GM12878 (cell line): ENCODE results near the gene CHST14. TPM values are rescaled to one million over a fixed set of nuclear protein-coding genes. Genes with fewer than 3 reads are reported as not detected.

Experiments used
- ATAC-seq: fragments of 200-7000 bp; cut with Tn5 transposase; 3 replicates; pipeline ENCODE4 v1.9.1; 2020; ENCODE audit warnings: mild to moderate bottlenecking, moderate library complexity
- BruUV-seq: library from RNA; stranded (reverse); fragments of 400-500 nt; replicated peaks from 2 replicates; lab custom pipeline; 2021; lab: Mats Ljungman, UMichigan
- CTCF ChIA-PET: fragments of 300-600 bp; sonication (Branson Sonifier 250); formaldehyde crosslinking; extraction: SDS; loops from one replicate; lab custom pipeline; 2021; ENCODE audit warnings: inconsistent platforms; lab: Yijun Ruan, JAX
- POLR2A ChIA-PET: fragments of 350-600 bp; formaldehyde crosslinking; extraction: SDS; loops from one replicate; lab custom pipeline; 2021; ENCODE audit warnings: inconsistent platforms; lab: Charles Lee
- RAD21 ChIA-PET: fragments of 300-600 bp; sonication (Branson Sonifier 250); formaldehyde crosslinking; loops from one replicate; lab custom pipeline; 2023; ENCODE audit warnings: antibody characterized with exemption; ENCODE audit not compliant: unreplicated experiment; lab: Charles Lee
- SMC1A ChIA-PET: fragments of 300-600 bp; sonication (Branson Sonifier 250); formaldehyde crosslinking; loops from one replicate; lab custom pipeline; 2023; ENCODE audit not compliant: unreplicated experiment, uncharacterized antibody; lab: Charles Lee
- DNase-seq: peaks from one replicate; pipeline ENCODE4 v3.0.0-alpha.2; 2011; ENCODE audit warnings: low read depth, low spot score
- FAIRE-seq: peaks from 3 replicates; lab custom pipeline; 2011; peaks lifted over from hg19 to GRCh38; lab: Jason Lieb, UNC
- H2AFZ ChIP-seq: 2 replicates; pipeline ENCODE4 v1.6.0; 2011; ENCODE audit warnings: low read depth, low read length, control low read depth; ENCODE audit not compliant: control insufficient read depth
- H3K27ac ChIP-seq: 2 replicates; pipeline ENCODE4 v1.5.1; 2011; ENCODE audit warnings: control low read depth; ENCODE audit not compliant: control insufficient read depth, insufficient read depth
- H3K27me3 ChIP-seq, 2 experiments: replicated peaks in 1 of 2; 2 replicates each; pipeline versions ENCODE4 v1.6.0 to v1.6.1; 2011; ENCODE audit warnings: low read length in 1 of 2; ENCODE audit not compliant: control insufficient read depth in 2 of 2, insufficient read depth in 2 of 2
- H3K36me3 ChIP-seq, 2 experiments: 2 replicates each; pipeline ENCODE4 v1.5.1; 2011; ENCODE audit warnings: low read length in 1 of 2; ENCODE audit not compliant: control insufficient read depth in 2 of 2, insufficient read depth in 2 of 2
- H3K4me1 ChIP-seq: 2 replicates; pipeline ENCODE4 v1.6.1; 2011; ENCODE audit warnings: mild to moderate bottlenecking, low read length, moderate library complexity, mixed read lengths; ENCODE audit not compliant: control insufficient read depth, insufficient read depth
- H3K4me2 ChIP-seq: 2 replicates; pipeline ENCODE4 v1.6.0; 2011; ENCODE audit warnings: control low read depth; ENCODE audit not compliant: control insufficient read depth, insufficient read depth
- H3K4me3 ChIP-seq: fragments of 200-600 bp; sonication (generic); 2 replicates; pipeline ENCODE4 v1.5.1; 2016
- H3K79me2 ChIP-seq: 2 replicates; pipeline ENCODE4 v1.6.0; 2011; ENCODE audit warnings: low read length; ENCODE audit not compliant: control insufficient read depth, insufficient read depth
- H3K9ac ChIP-seq: 2 replicates; pipeline ENCODE4 v1.8.0; 2011; ENCODE audit warnings: low read length, control low read depth, mixed read lengths; ENCODE audit not compliant: control insufficient read depth, insufficient read depth
- H3K9me3 ChIP-seq: replicated peaks from 3 replicates; pipeline ENCODE4 v1.5.1; 2011; ENCODE audit warnings: mild to moderate bottlenecking, low read length; ENCODE audit not compliant: control insufficient read depth, insufficient read depth
- H4K20me1 ChIP-seq: 2 replicates; pipeline ENCODE4 v1.6.0; 2011; ENCODE audit not compliant: control insufficient read depth, insufficient read depth
- ASH2L ChIP-seq: fragments of 300-600, 200-600 bp; sonication (generic); IDR thresholded peaks from 2 replicates; pipeline ENCODE4 v1.6.1; 2017; ENCODE audit warnings: low read depth, mild to moderate bottlenecking, borderline replicate concordance
- BACH1 ChIP-seq: fragments of 450-650 bp; IDR thresholded peaks from 2 replicates; pipeline ENCODE4 v1.6.1; 2017; ENCODE audit warnings: mild to moderate bottlenecking, borderline replicate concordance
- BMI1 ChIP-seq: fragments of 450-650 bp; IDR thresholded peaks from 2 replicates; pipeline ENCODE4 v1.6.1; 2016; ENCODE audit warnings: mild to moderate bottlenecking, moderate library complexity, borderline replicate concordance
- CBX5 ChIP-seq: sonication (generic); IDR thresholded peaks from 2 replicates; pipeline ENCODE4 v1.6.1; 2016; ENCODE audit warnings: low read depth, moderate library complexity, mild to moderate bottlenecking, inconsistent platforms
- CHD4 ChIP-seq: fragments of 200-600 bp; sonication (generic); IDR thresholded peaks from 2 replicates; pipeline ENCODE4 v1.6.1; 2016; ENCODE audit warnings: mild to moderate bottlenecking
- CREB1 ChIP-seq: IDR thresholded peaks from 2 replicates; pipeline ENCODE4 v1.6.1; 2012; ENCODE audit warnings: low read depth, mild to moderate bottlenecking, inconsistent platforms
- EZH2 ChIP-seq: IDR thresholded peaks from 2 replicates; pipeline ENCODE4 v1.6.1; 2012; ENCODE audit warnings: low read depth, mild to moderate bottlenecking, control low read depth, inconsistent platforms, low read length, borderline replicate concordance; ENCODE audit not compliant: control insufficient read depth
- FOS ChIP-seq: IDR thresholded peaks from 3 replicates; pipeline ENCODE4 v1.6.1; 2011; ENCODE audit warnings: borderline replicate concordance; ENCODE audit not compliant: insufficient read length; ENCODE audit errors: extremely low read depth
- FOXK2 ChIP-seq: fragments of 450-650 bp; IDR thresholded peaks from 2 replicates; pipeline ENCODE4 v1.6.1; 2017; ENCODE audit warnings: mild to moderate bottlenecking, moderate library complexity
- HDAC6 ChIP-seq: fragments of 200-600 bp; sonication (generic); IDR thresholded peaks from one replicate; pipeline ENCODE4 v1.8.0; 2017; ENCODE audit warnings: antibody characterized with exemption; ENCODE audit not compliant: unreplicated experiment
- IKZF2 ChIP-seq, 2 experiments: fragments of 450-650 bp; IDR thresholded peaks; 2 replicates each; pipeline ENCODE4 v1.6.1; 2017; ENCODE audit warnings: mild to moderate bottlenecking in 2 of 2, moderate library complexity in 2 of 2
- KLF5 ChIP-seq: fragments of 450-650 bp; IDR thresholded peaks from 2 replicates; pipeline ENCODE4 v1.6.1; 2014; ENCODE audit warnings: mild to moderate bottlenecking; ENCODE audit not compliant: partially characterized antibody
- NBN ChIP-seq: fragments of 450-650 bp; IDR thresholded peaks from 2 replicates; pipeline ENCODE4 v1.6.1; 2016
- POLR2AphosphoS2 ChIP-seq: IDR thresholded peaks from 2 replicates; pipeline ENCODE4 v1.6.1; 2011; ENCODE audit warnings: low read depth, mild to moderate bottlenecking, low read length, improper control_type of control experiment, moderate library complexity
- SIN3A ChIP-seq: IDR thresholded peaks from 2 replicates; pipeline ENCODE4 v1.6.1; 2012; ENCODE audit warnings: low read depth, low read length, improper control_type of control experiment
- STAT1 ChIP-seq: fragments of 450-650 bp; conservative IDR thresholded peaks from 2 replicates; pipeline ENCODE4 v1.6.1; 2014; ENCODE audit warnings: antibody characterized with exemption, mild to moderate bottlenecking
- SUZ12 ChIP-seq: fragments of 200-600 bp; sonication (generic); IDR thresholded peaks from one replicate; pipeline ENCODE4 v1.6.1; 2018; ENCODE audit warnings: antibody characterized with exemption, mild to moderate bottlenecking; ENCODE audit not compliant: unreplicated experiment
- TARDBP ChIP-seq: IDR thresholded peaks from 2 replicates; pipeline ENCODE4 v1.6.1; 2016; ENCODE audit warnings: borderline replicate concordance
- WGBS: methylation state at CpG from one replicate; pipeline ENCODE4 v1.1.6; 2016; ENCODE audit warnings: low lambda C conversion rate; ENCODE audit not compliant: insufficient replicate concordance, insufficient coverage; ENCODE audit errors: missing lambda C conversion rate; 5-methylcytosine and 5-hydroxymethylcytosine counted together
- in situ Hi-C: fragments of 300-500 bp; cut with MboI; formaldehyde crosslinking; loops from 9 replicates; pipeline ENCODE4 v1.14.3; 2018; ENCODE audit warnings: mixed read lengths
- intact Hi-C: fragments of 100-400 bp; cut with micrococcal nuclease; formaldehyde crosslinking; loops from one replicate; pipeline ENCODE4 v1.14.2; 2022; ENCODE audit not compliant: unreplicated experiment
- polyA plus RNA-seq, 11 experiments: library from polyadenylated mRNA; depleted of rRNA in 4 of 11; unstranded in 6 of 11; stranded (reverse) in 5 of 11; fragments of >200 nt; fragmentation: Nextera tagmentation in 4 of 11; fragmentation: Illumina TruSeq in 1 of 11; extraction: Ambion mirVana in 4 of 11; extraction: Trizol in 1 of 11; gene quantifications; 1 replicate in 1 of 11; 2 replicates in 10 of 11; pipeline versions ENCODE4 v1.2.1 to v1.2.3, GENCODE V29; 2011 to 2016; ENCODE audit warnings: inconsistent platforms in 2 of 11, missing spikeins in 2 of 11, low read depth in 1 of 11
- total RNA-seq, 4 experiments: library from RNA; depleted of rRNA in 3 of 4; stranded (reverse); fragments of >200 nt in 3 of 4; fragmentation: Illumina TruSeq in 1 of 4; extraction: Trizol in 1 of 4; gene quantifications; 2 replicates each; pipeline versions ENCODE4 v1.2.1 to v1.2.3, GENCODE V29; 2013 to 2021
- TF ChIP-seq, protein P1 (sequence below): fragments of 450-650 bp; IDR thresholded peaks from 2 replicates; pipeline ENCODE4 v1.6.1; 2014; ENCODE audit warnings: mild to moderate bottlenecking
- TF ChIP-seq, protein P2 (sequence below): fragments of 450-650 bp; IDR thresholded peaks from 2 replicates; pipeline ENCODE4 v1.6.1; 2017; ENCODE audit warnings: mild to moderate bottlenecking
- TF ChIP-seq, protein P3 (sequence below): IDR thresholded peaks from 2 replicates; pipeline ENCODE4 v1.6.1; 2012; ENCODE audit warnings: low read depth, low read length, improper control_type of control experiment

The CHST14 gene
- total and polyA plus RNA-seq, 10 of the 15 experiments (the other 5 are each of a cell fraction or from before 2014, with no cell fraction given): 1.3 to 12.8 (median 6.2) TPM

DNA sequence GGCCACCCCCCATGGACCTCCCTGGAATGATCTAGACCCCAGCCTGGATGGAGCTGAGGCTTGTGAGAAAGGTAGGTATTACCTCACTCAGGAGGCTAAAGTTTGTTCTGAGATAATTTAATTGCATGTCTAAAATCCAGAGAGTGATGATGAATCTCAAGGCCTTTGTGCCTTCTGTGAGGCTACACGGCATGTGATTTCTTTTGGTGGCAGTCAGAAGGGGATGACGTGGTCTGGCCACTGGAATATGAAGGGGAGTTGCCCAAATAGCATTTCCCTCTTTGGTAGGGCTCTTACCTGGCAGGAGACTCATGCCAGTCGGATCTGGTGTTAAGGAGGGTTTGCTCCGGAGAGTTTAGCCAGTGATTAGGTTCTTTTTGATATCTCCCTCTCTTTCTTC lies 27.5 kb upstream of the CHST14 start (continued):
- TF ChIP-seq, protein P1, sequence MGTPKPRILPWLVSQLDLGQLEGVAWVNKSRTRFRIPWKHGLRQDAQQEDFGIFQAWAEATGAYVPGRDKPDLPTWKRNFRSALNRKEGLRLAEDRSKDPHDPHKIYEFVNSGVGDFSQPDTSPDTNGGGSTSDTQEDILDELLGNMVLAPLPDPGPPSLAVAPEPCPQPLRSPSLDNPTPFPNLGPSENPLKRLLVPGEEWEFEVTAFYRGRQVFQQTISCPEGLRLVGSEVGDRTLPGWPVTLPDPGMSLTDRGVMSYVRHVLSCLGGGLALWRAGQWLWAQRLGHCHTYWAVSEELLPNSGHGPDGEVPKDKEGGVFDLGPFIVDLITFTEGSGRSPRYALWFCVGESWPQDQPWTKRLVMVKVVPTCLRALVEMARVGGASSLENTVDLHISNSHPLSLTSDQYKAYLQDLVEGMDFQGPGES: no peak
- TF ChIP-seq FOS (no peak), EZH2 (no peak), ASH2L (no peak), FOXK2 (no peak), HDAC6 (no peak), NBN (no peak), CHD4 (no peak)

DNA sequence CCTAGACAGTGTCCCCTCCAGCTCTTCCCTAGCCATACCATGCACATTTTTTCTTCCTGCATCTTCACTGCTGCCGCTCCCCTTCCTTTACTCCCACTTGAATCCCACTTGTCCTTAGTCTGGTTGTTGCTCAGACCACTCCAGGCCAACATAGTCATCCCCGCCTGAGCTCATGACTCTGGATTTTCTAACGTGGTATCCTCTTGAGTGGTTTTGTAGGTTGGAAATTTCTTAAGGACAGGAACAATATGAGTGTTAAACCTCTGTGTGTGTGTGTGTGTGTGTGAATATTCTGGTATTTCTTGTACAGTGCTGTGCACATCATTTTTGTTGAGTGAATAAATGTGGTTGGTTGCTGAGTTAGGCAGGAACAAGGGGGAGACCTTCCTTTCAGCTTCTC lies 26.9 kb upstream of the CHST14 start:
- Histone ChIP-seq H3K36me3 (0 out of 4 replicates have a peak, but pooled peaks cover 0 to 4% of the 10 kb centered on the region in 2 experiments), H3K4me3 (no peak overlapping the region), H3K27ac (no peak overlapping the region), H3K4me2 (peak overlapping the region; percentile 42; the same call in 1 of the 2 replicates), H3K4me1 (peaks cover 11% of the 10 kb centered on the region), H2AFZ (no peak overlapping the region), H4K20me1 (peaks cover 23% of the 10 kb centered on the region), H3K27me3 (peaks cover 0 to 3% of the 10 kb centered on the region in 2 experiments; a peak in 1 of 4 replicates), H3K79me2 (peaks cover 32% of the 10 kb centered on the region), H3K9me3 (no peaks in the 10 kb centered on the region), H3K9ac (no peak overlapping the region; the same call in 1 of the 2 replicates)
- ChIA-PET RAD21 (no interaction called here), SMC1A (interaction anchor here (1.2 to 1.7 kb wide), 3 partner anchors 13 to 61 kb away, joined by 3 read pairs; no protein-coding TSS in a partner anchor), POLR2A (interaction anchor here (0.7 to 1.1 kb wide), 4 partner anchors 13 to 251 kb away, joined by 3 read pairs; partner anchors contain the start of gene RAD51), CTCF (interaction anchor here (0.8 to 1.4 kb wide), 5 partner anchors 61 to 134 kb away, joined by 3 to 7 read pairs (median 3); no protein-coding TSS in a partner anchor)
- FAIRE-seq: no peak
- WGBS: 70% methylated on average over 3 of the region's 3 CpGs
- intact Hi-C loops (loop anchor here (10.0 kb wide), 1 partner anchor 151 kb away; the partner anchor contains the start of gene KNL1), in situ Hi-C loops (no loop called here)
- ATAC-seq: no peak
- BruUV-seq: no TSS peak
- no peak for DNase-seq
- TF ChIP-seq KLF5 (no peak), SIN3A (no peak), CBX5 (no peak), POLR2AphosphoS2 (no peak), TARDBP (no peak), BACH1 (no peak), FOXK2 (no peak), CREB1 (no peak), SUZ12 (no peak), STAT1 (no peak), BMI1 (no peak), IKZF2 (IDR thresholded peaks at IDR 0.05) (no peak)
- TF ChIP-seq, protein P2, sequence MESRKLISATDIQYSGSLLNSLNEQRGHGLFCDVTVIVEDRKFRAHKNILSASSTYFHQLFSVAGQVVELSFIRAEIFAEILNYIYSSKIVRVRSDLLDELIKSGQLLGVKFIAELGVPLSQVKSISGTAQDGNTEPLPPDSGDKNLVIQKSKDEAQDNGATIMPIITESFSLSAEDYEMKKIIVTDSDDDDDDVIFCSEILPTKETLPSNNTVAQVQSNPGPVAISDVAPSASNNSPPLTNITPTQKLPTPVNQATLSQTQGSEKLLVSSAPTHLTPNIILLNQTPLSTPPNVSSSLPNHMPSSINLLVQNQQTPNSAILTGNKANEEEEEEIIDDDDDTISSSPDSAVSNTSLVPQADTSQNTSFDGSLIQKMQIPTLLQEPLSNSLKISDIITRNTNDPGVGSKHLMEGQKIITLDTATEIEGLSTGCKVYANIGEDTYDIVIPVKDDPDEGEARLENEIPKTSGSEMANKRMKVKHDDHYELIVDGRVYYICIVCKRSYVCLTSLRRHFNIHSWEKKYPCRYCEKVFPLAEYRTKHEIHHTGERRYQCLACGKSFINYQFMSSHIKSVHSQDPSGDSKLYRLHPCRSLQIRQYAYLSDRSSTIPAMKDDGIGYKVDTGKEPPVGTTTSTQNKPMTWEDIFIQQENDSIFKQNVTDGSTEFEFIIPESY: no peak
- TF ChIP-seq, protein P3, sequence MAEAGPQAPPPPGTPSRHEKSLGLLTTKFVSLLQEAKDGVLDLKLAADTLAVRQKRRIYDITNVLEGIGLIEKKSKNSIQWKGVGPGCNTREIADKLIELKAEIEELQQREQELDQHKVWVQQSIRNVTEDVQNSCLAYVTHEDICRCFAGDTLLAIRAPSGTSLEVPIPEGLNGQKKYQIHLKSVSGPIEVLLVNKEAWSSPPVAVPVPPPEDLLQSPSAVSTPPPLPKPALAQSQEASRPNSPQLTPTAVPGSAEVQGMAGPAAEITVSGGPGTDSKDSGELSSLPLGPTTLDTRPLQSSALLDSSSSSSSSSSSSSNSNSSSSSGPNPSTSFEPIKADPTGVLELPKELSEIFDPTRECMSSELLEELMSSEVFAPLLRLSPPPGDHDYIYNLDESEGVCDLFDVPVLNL: no peak
